Measurements from ENCODE around the gene SHOX. TPM values are rescaled to one million over a fixed set of nuclear protein-coding genes. Genes with fewer than 3 reads are reported as not detected.

The SHOX gene
- total RNA-seq, 1 donor from 2014 or later = not detected

GRCh38 chrX:685120-686032, 54.8 kb downstream of the SHOX start:
- DNase-seq = no peak
- intact Hi-C loops (cut with micrococcal nuclease) = no loop called here
- no peaks in the 10 kb centered on the region for H3K36me3 ChIP-seq
- no peak overlapping the region for H3K4me3 ChIP-seq
- no peak overlapping the region for H3K27ac ChIP-seq (replicated peaks)
- H3K27me3 ChIP-seq (ENCODE audit: low read depth) = peaks cover 15% of the 10 kb centered on the region
- H3K4me1 ChIP-seq = no peaks in the 10 kb centered on the region
- no peak for TF ChIP-seq CTCF (IDR thresholded peaks at IDR 0.05; ENCODE audit: borderline replicate concordance)
- peaks cover 7% of the 10 kb centered on the region for H3K9me3 ChIP-seq (replicated peaks)

GRCh38 chrX:689983-690382, 59.4 kb downstream of the SHOX start:
- intact Hi-C loops (cut with micrococcal nuclease) = no loop called here
- no peak for TF ChIP-seq CTCF (IDR thresholded peaks at IDR 0.05; ENCODE audit: borderline replicate concordance)

GRCh38 chrX:694800-695199, 64.2 kb downstream of the SHOX start:
- Histone ChIP-seq H3K4me1 (no peaks in the 10 kb centered on the region), H3K4me3 (no peak overlapping the region), H3K27ac (replicated peaks) (no peak overlapping the region), H3K36me3 (no peaks in the 10 kb centered on the region), H3K9me3 (replicated peaks) (peaks cover 46% of the 10 kb centered on the region), H3K27me3 (ENCODE audit: low read depth) (no peaks in the 10 kb centered on the region)
- DNase-seq = no peak
- intact Hi-C loops (cut with micrococcal nuclease) = no loop called here
- no peak for TF ChIP-seq CTCF (IDR thresholded peaks at IDR 0.05; ENCODE audit: borderline replicate concordance)

More at GRCh38 chrX:689983-690382, 59.4 kb downstream of the SHOX start:
- no peak for DNase-seq
- no peak overlapping the region for H3K27ac ChIP-seq (replicated peaks)
- peaks cover 21% of the 10 kb centered on the region for H3K9me3 ChIP-seq (replicated peaks)
- no peaks in the 10 kb centered on the region for H3K36me3 ChIP-seq
- peaks cover 5% of the 10 kb centered on the region for H3K27me3 ChIP-seq (ENCODE audit: low read depth)
- no peaks in the 10 kb centered on the region for H3K4me1 ChIP-seq
- no peak overlapping the region for H3K4me3 ChIP-seq

GRCh38 chrX:698206-698605, 67.6 kb downstream of the SHOX start:
- Histone ChIP-seq H3K27me3 (ENCODE audit: low read depth) (no peaks in the 10 kb centered on the region), H3K36me3 (no peaks in the 10 kb centered on the region), H3K4me1 (no peaks in the 10 kb centered on the region), H3K27ac (replicated peaks) (no peak overlapping the region), H3K9me3 (replicated peaks) (peaks cover 49% of the 10 kb centered on the region), H3K4me3 (no peak overlapping the region)
- DNase-seq = no peak
- no peak for TF ChIP-seq CTCF (IDR thresholded peaks at IDR 0.05; ENCODE audit: borderline replicate concordance)
- intact Hi-C loops (cut with micrococcal nuclease) = no loop called here

- DNase-seq = no peak
- Histone ChIP-seq H3K4me1 (no peaks in the 10 kb centered on the region), H3K27ac (replicated peaks) (no peak overlapping the region), H3K27me3 (ENCODE audit: low read depth) (no peaks in the 10 kb centered on the region), H3K9me3 (replicated peaks) (peaks cover 57% of the 10 kb centered on the region), H3K36me3 (no peaks in the 10 kb centered on the region), H3K4me3 (no peak overlapping the region)
- no peak for TF ChIP-seq CTCF (IDR thresholded peaks at IDR 0.05; ENCODE audit: borderline replicate concordance)
- intact Hi-C loops (cut with micrococcal nuclease) = no loop called here
Observed at GRCh38 chrX:700936-701335, 70.3 kb downstream of the SHOX start.

Data from left ventricle myocardium inferior (tissue), 1 donor.